Measurements from ENCODE around the gene API5.

DNA sequence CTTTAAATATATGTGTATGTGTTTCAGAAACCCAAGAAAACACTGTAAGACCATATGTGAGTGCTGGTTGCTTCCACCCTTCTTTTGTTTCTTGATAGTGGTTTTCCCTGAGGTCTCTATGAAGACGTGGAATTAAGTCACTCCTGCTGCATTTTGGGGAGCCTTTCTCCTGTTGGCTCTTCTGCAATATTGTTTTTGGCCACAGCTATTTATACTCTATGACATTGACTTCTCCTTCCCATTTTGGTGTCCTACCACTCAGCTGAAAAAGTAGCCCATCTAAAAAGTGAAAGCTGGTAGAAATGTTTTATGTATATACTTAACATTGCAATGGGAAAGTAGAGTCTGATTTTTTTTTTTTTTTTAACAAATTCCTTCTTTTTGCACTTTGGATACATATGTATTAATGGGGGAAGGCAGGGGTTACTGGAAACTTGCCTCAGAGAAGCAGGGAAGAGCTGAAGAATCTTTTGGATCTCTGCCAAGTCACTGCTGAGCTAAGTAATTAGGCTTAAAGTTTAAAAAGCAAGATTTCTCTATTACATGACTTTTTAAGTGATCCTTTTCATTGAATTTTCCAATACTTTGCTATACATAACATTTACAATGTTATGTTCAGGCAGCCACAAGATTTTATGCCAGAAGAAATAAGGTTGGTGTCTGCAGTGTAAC, 48.7 kb downstream of the API5 start:
- TF ChIP-seq, protein P1, sequence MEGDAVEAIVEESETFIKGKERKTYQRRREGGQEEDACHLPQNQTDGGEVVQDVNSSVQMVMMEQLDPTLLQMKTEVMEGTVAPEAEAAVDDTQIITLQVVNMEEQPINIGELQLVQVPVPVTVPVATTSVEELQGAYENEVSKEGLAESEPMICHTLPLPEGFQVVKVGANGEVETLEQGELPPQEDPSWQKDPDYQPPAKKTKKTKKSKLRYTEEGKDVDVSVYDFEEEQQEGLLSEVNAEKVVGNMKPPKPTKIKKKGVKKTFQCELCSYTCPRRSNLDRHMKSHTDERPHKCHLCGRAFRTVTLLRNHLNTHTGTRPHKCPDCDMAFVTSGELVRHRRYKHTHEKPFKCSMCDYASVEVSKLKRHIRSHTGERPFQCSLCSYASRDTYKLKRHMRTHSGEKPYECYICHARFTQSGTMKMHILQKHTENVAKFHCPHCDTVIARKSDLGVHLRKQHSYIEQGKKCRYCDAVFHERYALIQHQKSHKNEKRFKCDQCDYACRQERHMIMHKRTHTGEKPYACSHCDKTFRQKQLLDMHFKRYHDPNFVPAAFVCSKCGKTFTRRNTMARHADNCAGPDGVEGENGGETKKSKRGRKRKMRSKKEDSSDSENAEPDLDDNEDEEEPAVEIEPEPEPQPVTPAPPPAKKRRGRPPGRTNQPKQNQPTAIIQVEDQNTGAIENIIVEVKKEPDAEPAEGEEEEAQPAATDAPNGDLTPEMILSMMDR (IDR thresholded peaks at IDR 0.05), result no peak
- TF ChIP-seq POLR2A (IDR thresholded peaks at IDR 0.05), result no peak
- TF ChIP-seq EP300 (IDR thresholded peaks at IDR 0.05), result no peak
